HepG2 (cell line): ENCODE data around the gene TMCC2. TPM values are rescaled to one million over a fixed set of nuclear protein-coding genes. Genes with fewer than 3 reads are reported as not detected.

ENCODE experiments used
- CAMTA2 ChIP-seq: sonication (generic); formaldehyde crosslinking; IDR thresholded peaks from 2 replicates; pipeline ENCODE4 v1.4.0; 2020; ENCODE audit warnings: mild to moderate bottlenecking, missing genetic modification reagents, borderline replicate concordance
- CENPX ChIP-seq: sonication (generic); formaldehyde crosslinking; IDR thresholded peaks from 2 replicates; pipeline ENCODE4 v1.9.0; 2021; ENCODE audit warnings: mild to moderate bottlenecking, missing genetic modification reagents, moderate library complexity
- KAT8 ChIP-seq: IDR thresholded peaks from 2 replicates; pipeline ENCODE4 v1.6.1; 2016; ENCODE audit warnings: missing genetic modification reagents, missing compliant biosample characterization
- KDM5B ChIP-seq: sonication (generic); formaldehyde crosslinking; IDR thresholded peaks from 2 replicates; pipeline ENCODE4 v1.4.0; 2020; ENCODE audit warnings: missing genetic modification reagents, mild to moderate bottlenecking, borderline replicate concordance
- MAF1 ChIP-seq: sonication (generic); formaldehyde crosslinking; IDR thresholded peaks from 2 replicates; pipeline ENCODE4 v1.5.0; 2020; ENCODE audit warnings: missing genetic modification reagents, borderline replicate concordance
- PCBP1 ChIP-seq: fragments of 200-400 bp; formaldehyde crosslinking; IDR thresholded peaks from 2 replicates; pipeline ENCODE4 v1.6.1; 2017; ENCODE audit warnings: mild to moderate bottlenecking, low read depth, low read length, borderline replicate concordance
- PLSCR1 ChIP-seq: sonication (generic); formaldehyde crosslinking; IDR thresholded peaks from 2 replicates; pipeline ENCODE4 v1.5.0; 2020; ENCODE audit warnings: missing genetic modification reagents, mild to moderate bottlenecking, borderline replicate concordance
- PRDM15 ChIP-seq: sonication (generic); formaldehyde crosslinking; IDR thresholded peaks from 2 replicates; pipeline ENCODE4 v1.4.0; 2020; ENCODE audit warnings: missing genetic modification reagents
- RBAK ChIP-seq: sonication (generic); formaldehyde crosslinking; IDR thresholded peaks from 2 replicates; pipeline ENCODE4 v1.5.1; 2020; ENCODE audit warnings: mild to moderate bottlenecking, missing genetic modification reagents
- SIX1 ChIP-seq: sonication (generic); formaldehyde crosslinking; IDR thresholded peaks from 2 replicates; pipeline ENCODE4 v1.4.0; 2020; ENCODE audit warnings: missing genetic modification reagents, borderline replicate concordance
- SNAPC5 ChIP-seq: sonication (generic); formaldehyde crosslinking; IDR thresholded peaks from 2 replicates; pipeline ENCODE4 v1.8.1; 2023; ENCODE audit warnings: mild to moderate bottlenecking, missing genetic modification reagents, borderline replicate concordance
- SOX13 ChIP-seq, 3 experiments: fragments of 450-650 bp in 1 of 3; sonication (generic) in 1 of 3; formaldehyde crosslinking in 1 of 3; IDR thresholded peaks in 2 of 3; conservative IDR thresholded peaks in 1 of 3; 2 replicates each; pipeline versions ENCODE4 v1.5.0 to v1.6.1; 2016 to 2020; ENCODE audit warnings: antibody characterized with exemption in 1 of 3, mild to moderate bottlenecking in 1 of 3, missing compliant biosample characterization in 1 of 3, missing genetic modification reagents in 1 of 3, moderate library complexity in 1 of 3
- ZFP1 ChIP-seq: IDR thresholded peaks from 2 replicates; pipeline ENCODE4 v1.6.1; 2016
- ZFP36 ChIP-seq: fragments of 150-350 bp; IDR thresholded peaks from 2 replicates; pipeline ENCODE4 v1.6.1; 2018; ENCODE audit warnings: borderline replicate concordance, low read length, low read depth; ENCODE audit not compliant: partially characterized antibody
- ZKSCAN8 ChIP-seq: IDR thresholded peaks from 2 replicates; pipeline ENCODE4 v1.6.1; 2016; ENCODE audit warnings: borderline replicate concordance, missing genetic modification reagents, missing compliant biosample characterization
- ZNF20 ChIP-seq: sonication (generic); formaldehyde crosslinking; IDR thresholded peaks from 2 replicates; pipeline ENCODE4 v1.4.0; 2020; ENCODE audit warnings: mild to moderate bottlenecking, moderate library complexity, missing genetic modification reagents
- ZNF280D ChIP-seq: sonication (generic); formaldehyde crosslinking; IDR thresholded peaks from 2 replicates; pipeline ENCODE4 v1.5.1; 2020; ENCODE audit warnings: mild to moderate bottlenecking, missing genetic modification reagents
- ZNF703 ChIP-seq: sonication (generic); formaldehyde crosslinking; IDR thresholded peaks from 2 replicates; pipeline ENCODE4 v1.5.1; 2020; ENCODE audit warnings: missing genetic modification reagents, mild to moderate bottlenecking, moderate library complexity, borderline replicate concordance
- ZZZ3 ChIP-seq: sonication (generic); formaldehyde crosslinking; IDR thresholded peaks from 2 replicates; pipeline ENCODE4 v1.4.0; 2020; ENCODE audit warnings: missing genetic modification reagents, mild to moderate bottlenecking, borderline replicate concordance
- polyA plus RNA-seq, 8 experiments: library from polyadenylated mRNA; depleted of rRNA in 3 of 8; stranded (reverse) in 7 of 8; unstranded in 1 of 8; fragments of >200 nt; fragmentation: Illumina TruSeq in 4 of 8; extraction: Trizol in 4 of 8; gene quantifications; 2 replicates each; pipeline versions ENCODE4 v1.2.1 to v1.2.3, GENCODE V29; 2011 to 2016; ENCODE audit warnings: low read depth in 4 of 8, missing spikeins in 1 of 8, mixed read lengths in 1 of 8; ENCODE audit not compliant: insufficient read depth in 1 of 8
- total RNA-seq, 5 experiments: library from RNA; depleted of rRNA; stranded (reverse); fragments of >200 nt; fragmentation: Illumina TruSeq; extraction: Trizol; gene quantifications; 2 replicates each; pipeline ENCODE4 v1.2.3, GENCODE V29; 2016; ENCODE audit warnings: low read depth in 1 of 5

Gene TMCC2
- total and polyA plus RNA-seq, 2 of the 13 experiments (the other 11 are each of a cell fraction or from before 2014, with no cell fraction given): 0.12 to 0.24 TPM

GRCh38 chr1:205294175-205294917 lies 66.6 kb downstream of the TMCC2 start (continued):
- TF ChIP-seq KDM5B (peak; percentile 41; the same call in 1 of the 2 replicates), ZFP36 (no peak), CENPX (no peak), CAMTA2 (no peak), PCBP1 (no peak), SNAPC5 (CRISPR knock-in tag) (no peak), SOX13 (IDR thresholded peaks at IDR 0.05) (no peak), SOX13 (CRISPR knock-in tag; conservative IDR thresholded peaks at IDR 0.05 in 1 of 2, IDR thresholded peaks at IDR 0.05 in 1 of 2) (peak in 1 of 2 experiments; percentile 57; a peak in 1 of 4 replicates), PRDM15 (CRISPR knock-in tag) (no peak), ZNF20 (CRISPR knock-in tag) (no peak), MAF1 (CRISPR knock-in tag) (no peak), ZKSCAN8 (no peak), ZFP1 (CRISPR knock-in tag) (no peak), ZNF703 (CRISPR knock-in tag) (no peak), ZZZ3 (CRISPR knock-in tag) (no peak), RBAK (no peak), ZNF280D (CRISPR knock-in tag) (no peak), SIX1 (CRISPR knock-in tag) (no peak), KAT8 (CRISPR knock-in tag) (peak; percentile 56; the same call in 1 of the 2 replicates), PLSCR1 (CRISPR knock-in tag) (no peak)
